ENCODE data around the gene AP5Z1. TPM values are rescaled to one million over a fixed set of nuclear protein-coding genes. Genes with fewer than 3 reads are reported as not detected.
"Not testable (repeated sequence)": the region's sequence is repeated elsewhere in the genome, so short reads cannot be mapped to it uniquely, and the experiment has no call there.

Gene AP5Z1
- total RNA-seq, 6 experiments from 2014 or later: 39.8 to 50.4 (median 42.1) TPM

- Mint-ChIP-seq H3K27me3 (ENCODE audit: insufficient read depth) (no peaks in the 10 kb centered on the region; the same call in 1 of the 2 replicates), H3K27ac (no peak overlapping the region), H3K9me3 (no peaks in the 10 kb centered on the region), H3K4me1 (ENCODE audit: low read depth) (no peaks in the 10 kb centered on the region), H3K4me3 (no peak overlapping the region), H3K36me3 (ENCODE audit: low read depth) (peaks cover 16% of the 10 kb centered on the region)
- DNase-seq: no peak
- no peak for TF ChIP-seq CTCF (IDR thresholded peaks at IDR 0.05)
Measured at GRCh38 chr7:4790078-4790465, 14.6 kb downstream of the AP5Z1 start.

- no peak for TF ChIP-seq CTCF (IDR thresholded peaks at IDR 0.05)
- H3K36me3 Mint-ChIP-seq (ENCODE audit: low read depth): peaks cover 16% of the 10 kb centered on the region
- no peaks in the 10 kb centered on the region for H3K4me1 Mint-ChIP-seq (ENCODE audit: low read depth)
- no peaks in the 10 kb centered on the region for H3K9me3 Mint-ChIP-seq
- no peak overlapping the region for H3K27ac Mint-ChIP-seq
- H3K4me3 Mint-ChIP-seq: no peak overlapping the region
- no peak for DNase-seq
- no peaks in the 10 kb centered on the region; the same call in 1 of the 2 replicates for H3K27me3 Mint-ChIP-seq (ENCODE audit: insufficient read depth)
Measured at GRCh38 chr7:4790516-4790991, 15.1 kb downstream of the AP5Z1 start.

- H3K27me3 Mint-ChIP-seq (ENCODE audit: insufficient read depth): no peaks in the 10 kb centered on the region; the same call in 1 of the 2 replicates
- no peak overlapping the region for H3K4me3 Mint-ChIP-seq
- no peak overlapping the region for H3K27ac Mint-ChIP-seq
- no peaks in the 10 kb centered on the region for H3K9me3 Mint-ChIP-seq
- H3K4me1 Mint-ChIP-seq (ENCODE audit: low read depth): no peaks in the 10 kb centered on the region
- TF ChIP-seq CTCF (IDR thresholded peaks at IDR 0.05): no peak
- no peak for DNase-seq
- H3K36me3 Mint-ChIP-seq (ENCODE audit: low read depth): peaks cover 16% of the 10 kb centered on the region
Measured at GRCh38 chr7:4791101-4791737, 15.8 kb downstream of the AP5Z1 start.

- Mint-ChIP-seq H3K27me3 (ENCODE audit: insufficient read depth) (peaks cover 3% of the 10 kb centered on the region), H3K9me3 (no peaks in the 10 kb centered on the region), H3K27ac (no peak overlapping the region), H3K4me1 (ENCODE audit: low read depth) (no peaks in the 10 kb centered on the region), H3K4me3 (no peak overlapping the region), H3K36me3 (ENCODE audit: low read depth) (peaks cover 16% of the 10 kb centered on the region)
- peak; percentile 74 for TF ChIP-seq CTCF (IDR thresholded peaks at IDR 0.05)
- no peak for DNase-seq
Measured at GRCh38 chr7:4791738-4792536, 16.5 kb downstream of the AP5Z1 start.

- peaks cover 16% of the 10 kb centered on the region for H3K36me3 Mint-ChIP-seq (ENCODE audit: low read depth)
- no peak overlapping the region for H3K4me3 Mint-ChIP-seq
- no peaks in the 10 kb centered on the region for H3K4me1 Mint-ChIP-seq (ENCODE audit: low read depth)
- no peaks in the 10 kb centered on the region for H3K9me3 Mint-ChIP-seq
- no peak for TF ChIP-seq CTCF (IDR thresholded peaks at IDR 0.05)
- H3K27ac Mint-ChIP-seq: no peak overlapping the region
- H3K27me3 Mint-ChIP-seq (ENCODE audit: insufficient read depth): peaks cover 6% of the 10 kb centered on the region
- DNase-seq: no peak
Measured at GRCh38 chr7:4792537-4793126, 17.2 kb downstream of the AP5Z1 start.

GRCh38 chr7:4793385-4793993 is 18.1 kb downstream of the AP5Z1 start:
- H3K4me1 Mint-ChIP-seq (ENCODE audit: low read depth); H3K9me3 Mint-ChIP-seq; DNase-seq; H3K27me3 Mint-ChIP-seq (ENCODE audit: insufficient read depth); H3K4me3 Mint-ChIP-seq; H3K27ac Mint-ChIP-seq: not testable (repeated sequence)
- peaks cover 16% of the 10 kb centered on the region for H3K36me3 Mint-ChIP-seq (ENCODE audit: low read depth)

- not testable (repeated sequence) for H3K4me1 Mint-ChIP-seq (ENCODE audit: low read depth); DNase-seq; H3K27ac Mint-ChIP-seq; H3K9me3 Mint-ChIP-seq; H3K27me3 Mint-ChIP-seq (ENCODE audit: insufficient read depth); H3K4me3 Mint-ChIP-seq
- H3K36me3 Mint-ChIP-seq (ENCODE audit: low read depth): peaks cover 16% of the 10 kb centered on the region
Measured at GRCh38 chr7:4794171-4794570, 18.7 kb downstream of the AP5Z1 start.
